Progenitor cell of endocrine pancreas (in vitro differentiated cells): ENCODE data around the gene STPG4. TPM values are rescaled to one million over a fixed set of nuclear protein-coding genes. Genes with fewer than 3 reads are reported as not detected.

Experiments
- DNase-seq: peaks from one replicate; pipeline ENCODE4 v3.0.0; 2021; ENCODE audit warnings: low spot score; ENCODE audit not compliant: unreplicated experiment
- H3K27ac Mint-ChIP-seq: 2 replicates; pipeline ENCODE4 v1.8.0; 2021; ENCODE audit warnings: mild to moderate bottlenecking, moderate library complexity, mixed read lengths
- H3K27me3 Mint-ChIP-seq: 2 replicates; pipeline ENCODE4 v1.8.0; 2021; ENCODE audit warnings: mixed read lengths
- H3K36me3 Mint-ChIP-seq: 2 replicates; pipeline ENCODE4 v1.8.0; 2022; ENCODE audit warnings: mixed read lengths; ENCODE audit not compliant: insufficient read depth
- H3K4me1 Mint-ChIP-seq: 2 replicates; pipeline ENCODE4 v1.8.0; 2021; ENCODE audit warnings: low read depth, mixed read lengths
- H3K4me3 Mint-ChIP-seq: 2 replicates; pipeline ENCODE4 v1.8.0; 2021; ENCODE audit warnings: low read depth, mild to moderate bottlenecking, moderate library complexity, mixed read lengths
- H3K9me3 Mint-ChIP-seq: 2 replicates; pipeline ENCODE4 v1.8.0; 2021; ENCODE audit warnings: low read depth, mixed read lengths
- total RNA-seq: library from RNA; stranded (reverse); gene quantifications from 2 replicates; pipeline ENCODE4 v1.2.1, GENCODE V29; 2021
- TF ChIP-seq, protein P1 (sequence below): fragments of 200-600 bp; sonication (generic); IDR thresholded peaks from one replicate; pipeline ENCODE4 v1.5.0; 2021; ENCODE audit warnings: antibody characterized with exemption, mild to moderate bottlenecking; ENCODE audit not compliant: unreplicated experiment

Gene STPG4
- total RNA-seq, 1 donor from 2014 or later = 0.34 TPM

DNA sequence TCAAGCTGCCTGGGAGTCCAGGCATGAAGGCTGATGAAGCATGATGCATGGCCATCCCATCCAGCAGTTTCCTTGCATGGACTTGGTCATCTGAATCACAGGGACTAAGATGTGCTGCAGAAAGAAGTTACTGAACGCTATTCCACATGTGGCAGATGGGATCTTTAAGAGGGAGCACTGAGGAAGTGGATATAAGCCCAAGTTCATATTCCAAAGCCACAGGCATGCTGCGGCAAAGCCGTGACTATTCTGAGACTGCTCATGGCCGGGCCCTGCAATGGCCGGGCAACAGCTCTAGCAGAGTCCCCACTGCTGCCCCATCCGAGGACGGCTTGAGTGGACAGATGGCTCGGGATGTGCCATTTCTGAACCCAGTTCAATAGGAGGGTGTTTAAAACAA is 61.5 kb downstream of the STPG4 start:
- no peaks in the 10 kb centered on the region for H3K36me3 Mint-ChIP-seq
- H3K4me1 Mint-ChIP-seq = peaks cover 7% of the 10 kb centered on the region
- no peak overlapping the region for H3K27ac Mint-ChIP-seq
- H3K9me3 Mint-ChIP-seq = no peaks in the 10 kb centered on the region
- no peak for DNase-seq
- TF ChIP-seq, protein P1, sequence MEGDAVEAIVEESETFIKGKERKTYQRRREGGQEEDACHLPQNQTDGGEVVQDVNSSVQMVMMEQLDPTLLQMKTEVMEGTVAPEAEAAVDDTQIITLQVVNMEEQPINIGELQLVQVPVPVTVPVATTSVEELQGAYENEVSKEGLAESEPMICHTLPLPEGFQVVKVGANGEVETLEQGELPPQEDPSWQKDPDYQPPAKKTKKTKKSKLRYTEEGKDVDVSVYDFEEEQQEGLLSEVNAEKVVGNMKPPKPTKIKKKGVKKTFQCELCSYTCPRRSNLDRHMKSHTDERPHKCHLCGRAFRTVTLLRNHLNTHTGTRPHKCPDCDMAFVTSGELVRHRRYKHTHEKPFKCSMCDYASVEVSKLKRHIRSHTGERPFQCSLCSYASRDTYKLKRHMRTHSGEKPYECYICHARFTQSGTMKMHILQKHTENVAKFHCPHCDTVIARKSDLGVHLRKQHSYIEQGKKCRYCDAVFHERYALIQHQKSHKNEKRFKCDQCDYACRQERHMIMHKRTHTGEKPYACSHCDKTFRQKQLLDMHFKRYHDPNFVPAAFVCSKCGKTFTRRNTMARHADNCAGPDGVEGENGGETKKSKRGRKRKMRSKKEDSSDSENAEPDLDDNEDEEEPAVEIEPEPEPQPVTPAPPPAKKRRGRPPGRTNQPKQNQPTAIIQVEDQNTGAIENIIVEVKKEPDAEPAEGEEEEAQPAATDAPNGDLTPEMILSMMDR = no peak
- peaks cover 15% of the 10 kb centered on the region for H3K27me3 Mint-ChIP-seq
- H3K4me3 Mint-ChIP-seq = no peak overlapping the region

DNA sequence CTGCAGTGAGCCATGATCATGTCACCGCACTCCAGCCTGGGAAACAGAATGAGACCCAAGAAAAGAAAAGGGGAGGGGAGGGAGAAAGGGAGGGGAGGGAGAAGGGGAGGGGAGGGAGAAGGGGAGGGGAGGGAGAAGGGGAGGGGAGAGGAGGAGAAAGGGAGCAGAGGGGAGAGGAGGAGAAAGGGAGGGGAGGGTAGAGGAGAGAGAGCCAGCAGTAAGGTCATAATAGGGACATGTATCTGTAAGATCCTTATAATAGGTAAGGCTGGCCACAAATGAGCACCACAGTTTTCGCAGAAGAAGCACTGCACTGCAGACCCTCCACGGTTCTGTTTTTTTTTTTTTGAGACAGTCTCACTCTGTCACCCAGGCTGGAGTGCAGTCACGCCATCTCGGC is 62.6 kb downstream of the STPG4 start:
- Mint-ChIP-seq H3K4me3 (no peak overlapping the region), H3K36me3 (no peaks in the 10 kb centered on the region), H3K27ac (no peak overlapping the region), H3K27me3 (peaks cover 15% of the 10 kb centered on the region), H3K4me1 (peaks cover 11% of the 10 kb centered on the region), H3K9me3 (no peaks in the 10 kb centered on the region)
- TF ChIP-seq, protein P1 = no peak
- no peak for DNase-seq

DNA sequence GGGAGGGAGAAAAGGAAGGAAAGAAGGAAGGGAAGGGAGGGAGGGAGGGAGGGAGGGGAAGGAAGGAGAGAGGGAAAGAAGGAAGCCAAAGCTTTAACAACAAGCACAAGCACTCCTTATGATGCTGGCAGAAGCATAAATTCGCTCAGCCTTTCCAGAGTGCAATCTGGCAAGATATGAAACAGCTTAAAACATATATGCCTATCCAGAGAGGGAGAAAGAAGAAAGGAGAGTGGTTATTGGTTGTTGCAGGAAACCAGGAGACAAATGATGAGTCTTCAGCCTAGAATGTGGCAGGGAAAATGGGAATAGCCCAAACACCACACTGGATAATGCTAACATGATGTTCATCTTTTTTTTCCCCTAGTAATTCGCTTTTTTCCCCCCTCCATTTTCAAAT is 64.0 kb downstream of the STPG4 start:
- Mint-ChIP-seq H3K27me3 (peaks cover 19% of the 10 kb centered on the region), H3K4me3 (no peak overlapping the region), H3K36me3 (no peaks in the 10 kb centered on the region), H3K27ac (no peak overlapping the region), H3K9me3 (no peaks in the 10 kb centered on the region), H3K4me1 (peaks cover 17% of the 10 kb centered on the region)
- TF ChIP-seq, protein P1 = no peak
- no peak for DNase-seq

DNA sequence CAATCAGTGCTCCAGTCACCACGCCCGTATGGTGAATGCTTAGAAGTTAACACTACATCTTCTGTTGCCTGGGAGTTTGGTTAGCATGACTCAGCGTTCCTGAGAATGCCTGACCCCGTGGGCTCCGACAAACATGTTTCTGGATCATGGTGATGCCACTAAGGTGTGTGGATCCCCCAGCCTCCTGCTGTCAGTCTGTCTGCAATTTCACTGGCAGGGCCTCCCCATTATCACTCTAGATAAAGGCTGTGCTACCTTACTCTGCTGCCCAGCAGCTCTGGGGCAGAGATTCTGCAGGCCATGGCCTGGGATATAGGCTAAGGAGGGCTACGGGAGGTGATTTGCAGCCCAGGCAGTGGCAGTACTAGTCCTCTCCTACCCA is 66.0 kb downstream of the STPG4 start:
- Mint-ChIP-seq H3K9me3 (no peaks in the 10 kb centered on the region), H3K36me3 (no peaks in the 10 kb centered on the region), H3K27ac (peak overlapping the region; percentile 84), H3K27me3 (peaks cover 19% of the 10 kb centered on the region), H3K4me3 (no peak overlapping the region), H3K4me1 (peaks cover 23% of the 10 kb centered on the region)
- no peak for DNase-seq
- TF ChIP-seq, protein P1 = no peak

DNA sequence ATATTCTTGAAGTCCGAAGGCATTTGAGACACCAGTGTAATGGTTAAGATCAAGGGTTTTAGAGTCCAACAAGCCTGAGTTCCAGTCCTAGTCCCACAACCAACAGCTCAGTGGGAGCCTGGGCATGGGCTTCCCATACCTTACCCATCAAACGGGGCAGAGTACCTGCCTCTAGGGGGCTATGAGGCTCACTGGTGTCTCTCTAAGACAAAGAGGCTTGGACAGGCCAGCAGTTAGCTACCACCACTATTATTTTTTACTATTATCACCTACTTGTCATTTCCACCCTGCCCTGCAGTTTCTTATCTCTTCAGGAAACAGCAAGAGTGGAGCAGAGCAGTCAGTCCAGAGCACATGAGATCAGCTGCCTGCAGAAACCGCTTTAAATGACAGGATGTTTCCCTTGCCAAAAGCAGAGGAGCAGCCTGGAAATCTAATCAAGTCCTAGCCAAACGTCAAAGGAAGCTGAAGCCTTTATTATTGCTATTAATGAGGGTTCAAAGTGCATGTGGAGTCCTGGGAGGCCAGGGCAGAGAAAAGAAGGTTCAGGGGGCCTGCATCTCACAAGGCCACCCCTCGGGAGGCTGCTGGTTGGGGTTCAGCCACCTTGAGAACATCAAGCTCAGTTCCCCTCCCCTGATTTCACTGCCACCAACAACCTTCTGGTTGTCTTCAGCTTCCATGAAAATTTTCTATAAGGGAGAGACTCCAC is 66.6 kb downstream of the STPG4 start:
- Mint-ChIP-seq H3K4me1 (peaks cover 23% of the 10 kb centered on the region), H3K4me3 (no peak overlapping the region), H3K27me3 (peaks cover 15% of the 10 kb centered on the region), H3K36me3 (no peaks in the 10 kb centered on the region), H3K27ac (peak overlapping the region; percentile 84), H3K9me3 (no peaks in the 10 kb centered on the region)
- TF ChIP-seq, protein P1 = no peak
- no peak for DNase-seq
